HEK293T (cell line): ENCODE data around the gene TTC9C.
A peak's percentile ranks its signal among the peaks of the same experiment; 100 is the strongest.

Source experiments
- CTCF ChIA-PET: fragments of 350-600 bp; formaldehyde crosslinking; extraction: SDS; loops from one replicate; lab custom pipeline; 2021; ENCODE audit warnings: antibody characterized with exemption, inconsistent platforms; lab: Yijun Ruan, JAX
- POLR2A ChIA-PET: fragments of 350-600 bp; formaldehyde crosslinking; extraction: SDS; loops from one replicate; lab custom pipeline; 2020; ENCODE audit warnings: antibody characterized with exemption, inconsistent platforms; lab: Yijun Ruan, JAX
- DNase-seq: peaks from one replicate; pipeline ENCODE4 v3.0.0; 2012; ENCODE audit warnings: mixed read lengths; ENCODE audit errors: extremely low spot score
- ARNT ChIP-seq: fragments of 450-650 bp; IDR thresholded peaks from 2 replicates; pipeline ENCODE4 v1.6.1; 2017; ENCODE audit warnings: mild to moderate bottlenecking
- BHLHE40 ChIP-seq: fragments of 450-650 bp; IDR thresholded peaks from 2 replicates; pipeline ENCODE4 v1.6.1; 2016; ENCODE audit warnings: mild to moderate bottlenecking, moderate library complexity, borderline replicate concordance
- ELF4 ChIP-seq: fragments of 450-650 bp; IDR thresholded peaks from 2 replicates; pipeline ENCODE4 v1.6.1; 2017; ENCODE audit warnings: antibody characterized with exemption
- FOXA1 ChIP-seq: fragments of 450-650 bp; IDR thresholded peaks from 2 replicates; pipeline ENCODE4 v1.6.1; 2016; ENCODE audit warnings: mild to moderate bottlenecking
- FOXM1 ChIP-seq: fragments of 450-650 bp; IDR thresholded peaks from 2 replicates; pipeline ENCODE4 v1.6.1; 2017; ENCODE audit warnings: mild to moderate bottlenecking, borderline replicate concordance
- HDGF ChIP-seq: fragments of 450-650 bp; IDR thresholded peaks from 2 replicates; pipeline ENCODE4 v1.6.1; 2017; ENCODE audit warnings: antibody characterized with exemption, borderline replicate concordance
- L3MBTL2 ChIP-seq: fragments of 450-650 bp; conservative IDR thresholded peaks from 2 replicates; pipeline ENCODE4 v1.6.1; 2016; ENCODE audit warnings: mild to moderate bottlenecking
- LEF1 ChIP-seq: fragments of 450-650 bp; IDR thresholded peaks from 2 replicates; pipeline ENCODE4 v1.6.1; 2017; ENCODE audit warnings: mild to moderate bottlenecking, borderline replicate concordance
- SP1 ChIP-seq: fragments of 450-650 bp; IDR thresholded peaks from 2 replicates; pipeline ENCODE4 v1.6.1; 2017
- SUZ12 ChIP-seq: fragments of 450-650 bp; IDR thresholded peaks from 2 replicates; pipeline ENCODE4 v1.6.1; 2016; ENCODE audit warnings: mild to moderate bottlenecking

Gene TTC9C

DNA sequence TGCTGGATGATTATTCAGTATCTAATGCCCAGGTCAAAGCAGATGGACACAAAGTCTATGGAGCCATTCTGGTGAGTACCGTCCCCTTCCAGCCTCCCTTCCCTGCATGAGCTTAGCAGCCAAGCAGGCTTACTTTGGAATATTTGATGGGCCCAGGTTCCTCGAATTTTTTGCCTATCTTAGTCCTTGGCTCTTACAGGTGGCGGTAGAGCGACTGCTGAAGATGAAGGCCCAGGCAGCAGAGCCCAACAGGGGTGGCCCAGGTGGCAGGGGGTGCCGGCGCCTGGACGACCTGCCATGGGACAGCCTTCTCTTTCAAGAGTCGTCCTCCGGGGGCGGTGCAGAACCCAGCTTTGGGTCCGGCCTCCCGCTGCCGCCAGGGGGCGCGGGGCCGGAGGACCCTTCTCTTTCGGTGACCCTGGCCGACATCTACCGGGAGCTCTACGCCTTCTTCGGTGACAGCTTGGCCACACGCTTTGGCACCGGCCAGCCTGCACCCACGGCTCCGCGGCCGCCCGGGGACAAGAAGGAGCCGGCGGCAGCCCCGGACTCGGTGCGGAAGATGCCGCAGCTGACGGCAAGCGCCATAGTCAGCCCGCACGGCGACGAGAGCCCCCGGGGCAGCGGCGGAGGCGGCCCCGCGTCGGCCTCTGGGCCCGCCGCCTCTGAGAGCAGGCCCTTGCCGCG is 58.2 kb downstream of the TTC9C start:
- peak; percentile 82 for DNase-seq
- ChIA-PET POLR2A (interaction anchor here (0.7 to 8.8 kb wide), 24 partner anchors 9 to 165 kb away, joined by 3 to 144 read pairs (median 6); partner anchors contain the start of genes B3GAT3, C11orf98, CSKMT and HNRNPUL2), CTCF (interaction anchor here (0.5 to 2.0 kb wide), 22 partner anchors 10 to 244 kb away, joined by 3 to 22 read pairs (median 6); partner anchors contain the start of genes BSCL2, GNG3, HNRNPUL2 and SLC3A2)
- TF ChIP-seq BHLHE40 (no peak), ARNT (no peak; the same call in 1 of the 2 replicates), LEF1 (peak; percentile 93), HDGF (0 out of 2 replicates have a peak, but pooled peaks have one; percentile 20)

DNA sequence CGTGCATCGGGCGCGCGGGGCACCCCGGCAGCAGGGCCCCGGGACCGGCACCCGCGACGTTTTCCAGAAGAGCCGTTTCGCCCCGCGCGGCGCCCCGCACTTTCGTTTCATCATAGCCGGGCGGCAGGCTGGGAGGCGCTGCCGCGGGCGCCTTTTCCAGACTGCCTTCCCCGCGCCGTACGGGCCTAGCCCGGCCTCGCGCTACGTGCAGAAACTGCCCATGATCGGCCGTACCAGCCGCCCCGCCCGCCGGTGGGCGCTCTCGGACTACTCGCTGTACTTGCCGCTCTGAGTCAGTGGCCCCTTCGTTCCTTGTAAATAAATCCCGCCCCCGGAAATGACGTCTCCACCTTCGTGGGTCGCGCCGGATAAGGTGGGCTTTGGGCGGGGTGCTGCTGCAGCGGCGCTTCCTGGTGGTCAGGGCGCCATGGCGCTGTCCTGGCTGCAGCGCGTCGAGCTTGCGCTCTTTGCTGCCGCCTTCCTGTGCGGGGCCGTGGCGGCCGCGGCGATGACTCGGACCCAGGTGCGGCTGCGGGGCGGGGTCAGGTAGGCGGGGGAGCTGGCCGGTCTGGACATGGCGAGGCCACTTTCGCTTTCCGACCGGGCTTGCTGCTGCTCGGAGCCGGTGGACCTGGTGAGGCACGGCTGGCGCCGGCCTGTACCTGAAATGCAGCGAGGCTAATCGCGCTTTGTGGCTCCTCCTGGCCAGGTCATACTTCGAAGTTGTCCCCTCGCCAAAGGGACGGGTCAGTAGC is 58.9 kb downstream of the TTC9C start, which contains the start of gene TMEM179B:
Gene TMEM179B, plus strand, starts transcription at position 398 of the 755 bp plus-strand sequence. Its CDS starts 30 bp downstream, at position 428.
- ChIA-PET CTCF (interaction anchor here (0.5 to 2.0 kb wide), 25 partner anchors 10 to 1140 kb away, joined by 3 to 22 read pairs (median 5); partner anchors contain the start of genes BSCL2, GNG3, HNRNPUL2 and STX5), POLR2A (interaction anchor here (0.5 to 8.8 kb wide), 24 partner anchors 9 to 165 kb away, joined by 3 to 144 read pairs (median 6); partner anchors contain the start of genes B3GAT3, C11orf98, CSKMT and HNRNPUL2)
- DNase-seq = peak; percentile 91
- TF ChIP-seq BHLHE40 (no peak), LEF1 (no peak; the same call in 1 of the 2 replicates), FOXA1 (no peak), SUZ12 (no peak), L3MBTL2 (peak; percentile 72), FOXM1 (0 out of 2 replicates have a peak, but pooled peaks have one; percentile 4), ELF4 (peak; percentile 81), ARNT (no peak), SP1 (no peak)
